ENCODE results near the gene SLC29A1. TPM values are rescaled to one million over a fixed set of nuclear protein-coding genes. Genes with fewer than 3 reads are reported as not detected.

SLC29A1 gene
- total and polyA plus RNA-seq, 2 donors (not counting 1 experiment from before 2014, with no cell fraction given) = 6.0 to 7.3 TPM

- no peak for TF ChIP-seq EZH2 (IDR thresholded peaks at IDR 0.05; ENCODE audit: borderline replicate concordance, insufficient read depth, low read depth, low read length, poor library complexity, severe bottlenecking)
- TF ChIP-seq, protein P1, sequence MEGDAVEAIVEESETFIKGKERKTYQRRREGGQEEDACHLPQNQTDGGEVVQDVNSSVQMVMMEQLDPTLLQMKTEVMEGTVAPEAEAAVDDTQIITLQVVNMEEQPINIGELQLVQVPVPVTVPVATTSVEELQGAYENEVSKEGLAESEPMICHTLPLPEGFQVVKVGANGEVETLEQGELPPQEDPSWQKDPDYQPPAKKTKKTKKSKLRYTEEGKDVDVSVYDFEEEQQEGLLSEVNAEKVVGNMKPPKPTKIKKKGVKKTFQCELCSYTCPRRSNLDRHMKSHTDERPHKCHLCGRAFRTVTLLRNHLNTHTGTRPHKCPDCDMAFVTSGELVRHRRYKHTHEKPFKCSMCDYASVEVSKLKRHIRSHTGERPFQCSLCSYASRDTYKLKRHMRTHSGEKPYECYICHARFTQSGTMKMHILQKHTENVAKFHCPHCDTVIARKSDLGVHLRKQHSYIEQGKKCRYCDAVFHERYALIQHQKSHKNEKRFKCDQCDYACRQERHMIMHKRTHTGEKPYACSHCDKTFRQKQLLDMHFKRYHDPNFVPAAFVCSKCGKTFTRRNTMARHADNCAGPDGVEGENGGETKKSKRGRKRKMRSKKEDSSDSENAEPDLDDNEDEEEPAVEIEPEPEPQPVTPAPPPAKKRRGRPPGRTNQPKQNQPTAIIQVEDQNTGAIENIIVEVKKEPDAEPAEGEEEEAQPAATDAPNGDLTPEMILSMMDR (IDR thresholded peaks at IDR 0.05) = no peak
- POLR2A ChIA-PET = interaction anchor here (0.5 to 1.3 kb wide), 2 partner anchors 19 to 73 kb away, joined by 3 read pairs; partner anchors contain the start of gene HSP90AB1
- H3K79me2 ChIP-seq (ENCODE audit: control insufficient read depth, insufficient read depth, low read length) = peaks cover 5% of the 10 kb centered on the region
Measured at GRCh38 chr6:44228031-44228430, 4.6 kb downstream of the SLC29A1 start.

GRCh38 chr6:44228433-44228832 lies 5.0 kb downstream of the SLC29A1 start:
- no peak for ATAC-seq (ENCODE audit: low read depth)
- CTCF ChIA-PET = interaction anchor here (0.9 kb wide), 1 partner anchor 31 kb away, joined by 5 read pairs; no protein-coding TSS in a partner anchor
- H3K4me3 Mint-ChIP-seq = no peak overlapping the region

More at GRCh38 chr6:44228031-44228430, 4.6 kb downstream of the SLC29A1 start:
- no peak overlapping the region for H3K4me3 ChIP-seq (ENCODE audit: control extremely low read depth in 1 of 5, extremely low read depth in 1 of 5, insufficient read depth in 1 of 5, low read depth in 2 of 5, low read length in 4 of 5)
- peaks cover 0 to 1% (median 0%) of the 10 kb centered on the region in 4 experiments for H3K27me3 ChIP-seq (replicated peaks in 1 of 4; ENCODE audit: control extremely low read depth in 1 of 4, control insufficient read depth in 3 of 4, insufficient read depth in 4 of 4, low read length in 3 of 4)
- intact Hi-C loops (cut with micrococcal nuclease) = no loop called here
- Mint-ChIP-seq H3K4me3 (no peak overlapping the region), H3K27ac (no peak overlapping the region), H3K27me3 (no peaks in the 10 kb centered on the region), H3K4me1 (peaks cover 10% of the 10 kb centered on the region), H3K9me3 (ENCODE audit: insufficient read depth) (no peaks in the 10 kb centered on the region)
- ATAC-seq (ENCODE audit: low read depth) (no peak), DNase-seq (no peak)
- no peaks in the 10 kb centered on the region for H3K36me3 ChIP-seq (replicated peaks in 1 of 2; ENCODE audit: control extremely low read depth in 1 of 2, control insufficient read depth in 1 of 2, extremely low read depth in 1 of 2, insufficient read depth in 2 of 2, low read length in 1 of 2)
- no peak overlapping the region for H3K27ac ChIP-seq (ENCODE audit: low read length in 2 of 2)
- no peak overlapping the region for H3K9ac ChIP-seq (ENCODE audit: low read length)
- no peaks in the 10 kb centered on the region for H4K20me1 ChIP-seq (ENCODE audit: control insufficient read depth, insufficient read depth, low read length, poor library complexity, severe bottlenecking)
- H3K9me3 ChIP-seq (ENCODE audit: control extremely low read depth in 1 of 3, control insufficient read depth in 2 of 3, insufficient read depth in 1 of 3, low read length in 2 of 3) = no peaks in the 10 kb centered on the region
- 100% methylated on average over 2 of the region's 6 CpGs for WGBS (ENCODE audit: insufficient coverage)
- no peak overlapping the region for H3K4me2 ChIP-seq (replicated peaks; ENCODE audit: low read depth, low read length, poor library complexity, severe bottlenecking)
- H2AFZ ChIP-seq (ENCODE audit: insufficient read depth, low read depth, low read length, poor library complexity, severe bottlenecking) = no peak overlapping the region
- CTCF ChIA-PET = interaction anchor here (0.9 to 1.3 kb wide), 2 partner anchors 9 to 30 kb away, joined by 3 to 5 read pairs; no protein-coding TSS in a partner anchor
- H3K4me1 ChIP-seq (ENCODE audit: control insufficient read depth in 2 of 2, insufficient read depth in 2 of 2, low read length in 2 of 2) = peaks cover 8 to 11% of the 10 kb centered on the region in 2 donors

More at GRCh38 chr6:44228433-44228832, 5.0 kb downstream of the SLC29A1 start:
- no peak overlapping the region for H3K9ac ChIP-seq (ENCODE audit: low read length)
- H3K4me1 ChIP-seq (ENCODE audit: control insufficient read depth in 2 of 2, insufficient read depth in 2 of 2, low read length in 2 of 2) = peaks cover 7 to 10% of the 10 kb centered on the region in 2 donors
- no peaks in the 10 kb centered on the region for H3K9me3 ChIP-seq (ENCODE audit: control extremely low read depth in 1 of 3, control insufficient read depth in 2 of 3, insufficient read depth in 1 of 3, low read length in 2 of 3)
- H3K79me2 ChIP-seq (ENCODE audit: control insufficient read depth, insufficient read depth, low read length) = peaks cover 5% of the 10 kb centered on the region
- Mint-ChIP-seq H3K27me3 (no peaks in the 10 kb centered on the region), H3K4me1 (peaks cover 9% of the 10 kb centered on the region), H3K9me3 (ENCODE audit: insufficient read depth) (no peaks in the 10 kb centered on the region), H3K27ac (no peak overlapping the region)
- no peak overlapping the region for H3K4me3 ChIP-seq (ENCODE audit: control extremely low read depth in 1 of 5, extremely low read depth in 1 of 5, insufficient read depth in 1 of 5, low read depth in 2 of 5, low read length in 4 of 5)
- no peak for DNase-seq
- 100% methylated on average over 7 of the region's 7 CpGs for WGBS (ENCODE audit: insufficient coverage)
- TF ChIP-seq EZH2 (IDR thresholded peaks at IDR 0.05; ENCODE audit: borderline replicate concordance, insufficient read depth, low read depth, low read length, poor library complexity, severe bottlenecking) = no peak
- TF ChIP-seq, protein P1 (IDR thresholded peaks at IDR 0.05) = no peak
- H3K36me3 ChIP-seq (replicated peaks in 1 of 2; ENCODE audit: control extremely low read depth in 1 of 2, control insufficient read depth in 1 of 2, extremely low read depth in 1 of 2, insufficient read depth in 2 of 2, low read length in 1 of 2) = no peaks in the 10 kb centered on the region
- H3K4me2 ChIP-seq (replicated peaks; ENCODE audit: low read depth, low read length, poor library complexity, severe bottlenecking) = no peak overlapping the region
- no peak overlapping the region for H2AFZ ChIP-seq (ENCODE audit: insufficient read depth, low read depth, low read length, poor library complexity, severe bottlenecking)
- intact Hi-C loops (cut with micrococcal nuclease) = no loop called here
- POLR2A ChIA-PET = interaction anchor here (0.5 to 1.3 kb wide), 2 partner anchors 18 to 73 kb away, joined by 3 read pairs; partner anchors contain the start of gene HSP90AB1
- H3K27me3 ChIP-seq (replicated peaks in 1 of 4; ENCODE audit: control extremely low read depth in 1 of 4, control insufficient read depth in 3 of 4, insufficient read depth in 4 of 4, low read length in 3 of 4) = no peaks in the 10 kb centered on the region
- H3K27ac ChIP-seq (ENCODE audit: low read length in 2 of 2) = no peak overlapping the region
- no peaks in the 10 kb centered on the region for H4K20me1 ChIP-seq (ENCODE audit: control insufficient read depth, insufficient read depth, low read length, poor library complexity, severe bottlenecking)
